ENCODE data around the gene TSPAN9. TPM values are rescaled to one million over a fixed set of nuclear protein-coding genes. Genes with fewer than 3 reads are reported as not detected.

TSPAN9 gene
- total and polyA plus RNA-seq, 2 experiments from 2014 or later: 6.0 to 31.5 TPM

- Mint-ChIP-seq H3K4me3 (no peak overlapping the region), H3K36me3 (ENCODE audit: low read depth) (no peaks in the 10 kb centered on the region), H3K27me3 (ENCODE audit: insufficient read depth, low read depth, poor library complexity) (peaks cover 7% of the 10 kb centered on the region), H3K9me3 (no peaks in the 10 kb centered on the region), H3K4me1 (peaks cover 21% of the 10 kb centered on the region), H3K27ac (no peak overlapping the region)
- Histone ChIP-seq H3K27me3 (ENCODE audit: insufficient read depth) (no peaks in the 10 kb centered on the region), H3K79me2 (replicated peaks; ENCODE audit: insufficient read depth) (no peaks in the 10 kb centered on the region), H3F3A (replicated peaks; ENCODE audit: low read depth) (no peaks in the 10 kb centered on the region), H3K4me1 (ENCODE audit: insufficient read depth) (no peaks in the 10 kb centered on the region; the same call in none of the 2 replicates), H3K27ac (ENCODE audit: low read depth) (no peak overlapping the region), H3K9me2 (ENCODE audit: insufficient read depth) (no peaks in the 10 kb centered on the region), H3K36me3 (ENCODE audit: insufficient read depth) (no peaks in the 10 kb centered on the region), H4K20me1 (replicated peaks; ENCODE audit: insufficient read depth) (no peaks in the 10 kb centered on the region; the same call in 1 of the 2 replicates), H3K4me2 (no peak overlapping the region), H3K4me3 (no peak overlapping the region), H2AFZ (no peak overlapping the region)
- DNase-seq (ENCODE audit: low spot score): no peak
- ATAC-seq: no peak
- TF ChIP-seq EZH2phosphoT487 (IDR thresholded peaks at IDR 0.05; ENCODE audit: unreplicated experiment) (no peak), NANOG (IDR thresholded peaks at IDR 0.05; ENCODE audit: borderline replicate concordance) (no peak), CTCF (conservative IDR thresholded peaks at IDR 0.05; ENCODE audit: low read depth in 2 of 2) (no peak), STAT1 (IDR thresholded peaks at IDR 0.05; ENCODE audit: unreplicated experiment) (no peak), REST (IDR thresholded peaks at IDR 0.05; ENCODE audit: unreplicated experiment) (no peak), EZH2 (IDR thresholded peaks at IDR 0.05; ENCODE audit: low read depth, unreplicated experiment) (no peak), ZNF114 (CRISPR knock-in tag; IDR thresholded peaks at IDR 0.05) (no peak), JUNB (IDR thresholded peaks at IDR 0.05; ENCODE audit: unreplicated experiment) (no peak), ZNF331 (CRISPR knock-in tag; IDR thresholded peaks at IDR 0.05; ENCODE audit: low read depth) (no peak), CREB1 (CRISPR knock-in tag; IDR thresholded peaks at IDR 0.05; ENCODE audit: low read depth) (no peak), POLR2AphosphoS5 (IDR thresholded peaks at IDR 0.05; ENCODE audit: low read depth) (no peak)
- TF ChIP-seq, protein P1, sequence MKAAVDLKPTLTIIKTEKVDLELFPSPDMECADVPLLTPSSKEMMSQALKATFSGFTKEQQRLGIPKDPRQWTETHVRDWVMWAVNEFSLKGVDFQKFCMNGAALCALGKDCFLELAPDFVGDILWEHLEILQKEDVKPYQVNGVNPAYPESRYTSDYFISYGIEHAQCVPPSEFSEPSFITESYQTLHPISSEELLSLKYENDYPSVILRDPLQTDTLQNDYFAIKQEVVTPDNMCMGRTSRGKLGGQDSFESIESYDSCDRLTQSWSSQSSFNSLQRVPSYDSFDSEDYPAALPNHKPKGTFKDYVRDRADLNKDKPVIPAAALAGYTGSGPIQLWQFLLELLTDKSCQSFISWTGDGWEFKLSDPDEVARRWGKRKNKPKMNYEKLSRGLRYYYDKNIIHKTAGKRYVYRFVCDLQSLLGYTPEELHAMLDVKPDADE (IDR thresholded peaks at IDR 0.05): no peak
- TF ChIP-seq, protein P2, sequence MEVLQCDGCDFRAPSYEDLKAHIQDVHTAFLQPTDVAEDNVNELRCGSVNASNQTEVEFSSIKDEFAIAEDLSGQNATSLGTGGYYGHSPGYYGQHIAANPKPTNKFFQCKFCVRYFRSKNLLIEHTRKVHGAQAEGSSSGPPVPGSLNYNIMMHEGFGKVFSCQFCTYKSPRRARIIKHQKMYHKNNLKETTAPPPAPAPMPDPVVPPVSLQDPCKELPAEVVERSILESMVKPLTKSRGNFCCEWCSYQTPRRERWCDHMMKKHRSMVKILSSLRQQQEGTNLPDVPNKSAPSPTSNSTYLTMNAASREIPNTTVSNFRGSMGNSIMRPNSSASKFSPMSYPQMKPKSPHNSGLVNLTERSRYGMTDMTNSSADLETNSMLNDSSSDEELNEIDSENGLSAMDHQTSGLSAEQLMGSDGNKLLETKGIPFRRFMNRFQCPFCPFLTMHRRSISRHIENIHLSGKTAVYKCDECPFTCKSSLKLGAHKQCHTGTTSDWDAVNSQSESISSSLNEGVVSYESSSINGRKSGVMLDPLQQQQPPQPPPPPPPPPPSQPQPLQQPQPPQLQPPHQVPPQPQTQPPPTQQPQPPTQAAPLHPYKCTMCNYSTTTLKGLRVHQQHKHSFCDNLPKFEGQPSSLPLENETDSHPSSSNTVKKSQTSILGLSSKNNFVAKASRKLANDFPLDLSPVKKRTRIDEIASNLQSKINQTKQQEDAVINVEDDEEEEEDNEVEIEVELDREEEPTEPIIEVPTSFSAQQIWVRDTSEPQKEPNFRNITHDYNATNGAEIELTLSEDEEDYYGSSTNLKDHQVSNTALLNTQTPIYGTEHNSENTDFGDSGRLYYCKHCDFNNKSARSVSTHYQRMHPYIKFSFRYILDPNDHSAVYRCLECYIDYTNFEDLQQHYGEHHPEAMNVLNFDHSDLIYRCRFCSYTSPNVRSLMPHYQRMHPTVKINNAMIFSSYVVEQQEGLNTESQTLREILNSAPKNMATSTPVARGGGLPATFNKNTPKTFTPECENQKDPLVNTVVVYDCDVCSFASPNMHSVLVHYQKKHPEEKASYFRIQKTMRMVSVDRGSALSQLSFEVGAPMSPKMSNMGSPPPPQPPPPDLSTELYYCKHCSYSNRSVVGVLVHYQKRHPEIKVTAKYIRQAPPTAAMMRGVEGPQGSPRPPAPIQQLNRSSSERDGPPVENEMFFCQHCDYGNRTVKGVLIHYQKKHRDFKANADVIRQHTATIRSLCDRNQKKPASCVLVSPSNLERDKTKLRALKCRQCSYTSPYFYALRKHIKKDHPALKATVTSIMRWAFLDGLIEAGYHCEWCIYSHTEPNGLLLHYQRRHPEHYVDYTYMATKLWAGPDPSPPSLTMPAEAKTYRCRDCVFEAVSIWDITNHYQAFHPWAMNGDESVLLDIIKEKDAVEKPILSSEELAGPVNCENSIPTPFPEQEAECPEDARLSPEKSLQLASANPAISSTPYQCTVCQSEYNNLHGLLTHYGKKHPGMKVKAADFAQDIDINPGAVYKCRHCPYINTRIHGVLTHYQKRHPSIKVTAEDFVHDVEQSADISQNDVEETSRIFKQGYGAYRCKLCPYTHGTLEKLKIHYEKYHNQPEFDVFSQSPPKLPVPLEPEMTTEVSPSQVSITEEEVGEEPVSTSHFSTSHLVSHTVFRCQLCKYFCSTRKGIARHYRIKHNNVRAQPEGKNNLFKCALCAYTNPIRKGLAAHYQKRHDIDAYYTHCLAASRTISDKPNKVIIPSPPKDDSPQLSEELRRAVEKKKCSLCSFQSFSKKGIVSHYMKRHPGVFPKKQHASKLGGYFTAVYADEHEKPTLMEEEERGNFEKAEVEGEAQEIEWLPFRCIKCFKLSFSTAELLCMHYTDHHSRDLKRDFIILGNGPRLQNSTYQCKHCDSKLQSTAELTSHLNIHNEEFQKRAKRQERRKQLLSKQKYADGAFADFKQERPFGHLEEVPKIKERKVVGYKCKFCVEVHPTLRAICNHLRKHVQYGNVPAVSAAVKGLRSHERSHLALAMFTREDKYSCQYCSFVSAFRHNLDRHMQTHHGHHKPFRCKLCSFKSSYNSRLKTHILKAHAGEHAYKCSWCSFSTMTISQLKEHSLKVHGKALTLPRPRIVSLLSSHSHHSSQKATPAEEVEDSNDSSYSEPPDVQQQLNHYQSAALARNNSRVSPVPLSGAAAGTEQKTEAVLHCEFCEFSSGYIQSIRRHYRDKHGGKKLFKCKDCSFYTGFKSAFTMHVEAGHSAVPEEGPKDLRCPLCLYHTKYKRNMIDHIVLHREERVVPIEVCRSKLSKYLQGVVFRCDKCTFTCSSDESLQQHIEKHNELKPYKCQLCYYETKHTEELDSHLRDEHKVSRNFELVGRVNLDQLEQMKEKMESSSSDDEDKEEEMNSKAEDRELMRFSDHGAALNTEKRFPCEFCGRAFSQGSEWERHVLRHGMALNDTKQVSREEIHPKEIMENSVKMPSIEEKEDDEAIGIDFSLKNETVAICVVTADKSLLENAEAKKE (CRISPR knock-in tag; IDR thresholded peaks at IDR 0.05): no peak
Measured at GRCh38 chr12:3272958-3273357, 195.8 kb downstream of the TSPAN9 start.
